GM12874 (cell line): ENCODE results near the gene NACA2.

Source experiments
- TF ChIP-seq, protein P1 (sequence below): IDR thresholded peaks from 2 replicates; pipeline ENCODE4 v1.5.1; 2011; ENCODE audit warnings: low read depth, mild to moderate bottlenecking, control low read depth, low read length, moderate library complexity; ENCODE audit not compliant: insufficient read depth

NACA2 gene

DNA sequence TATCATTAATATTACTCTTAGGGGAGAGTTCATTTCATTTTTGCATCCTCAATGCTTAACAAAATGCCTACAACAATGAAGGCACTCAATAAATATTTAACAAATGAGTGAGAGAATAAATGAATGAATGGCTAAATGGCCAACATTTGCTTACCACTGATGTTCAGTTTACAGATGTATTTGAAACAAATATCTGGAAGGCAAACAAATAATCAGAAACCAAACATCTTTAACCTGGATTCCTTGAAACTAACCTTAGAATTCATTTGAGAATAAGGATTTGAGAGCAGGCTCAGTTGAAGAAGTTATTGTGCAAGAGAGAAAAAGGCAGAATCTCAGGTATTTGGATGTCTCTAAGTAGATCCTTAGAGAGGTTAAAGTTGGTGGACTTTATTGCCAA lies 8.4 kb downstream of the NACA2 start:
- TF ChIP-seq, protein P1, sequence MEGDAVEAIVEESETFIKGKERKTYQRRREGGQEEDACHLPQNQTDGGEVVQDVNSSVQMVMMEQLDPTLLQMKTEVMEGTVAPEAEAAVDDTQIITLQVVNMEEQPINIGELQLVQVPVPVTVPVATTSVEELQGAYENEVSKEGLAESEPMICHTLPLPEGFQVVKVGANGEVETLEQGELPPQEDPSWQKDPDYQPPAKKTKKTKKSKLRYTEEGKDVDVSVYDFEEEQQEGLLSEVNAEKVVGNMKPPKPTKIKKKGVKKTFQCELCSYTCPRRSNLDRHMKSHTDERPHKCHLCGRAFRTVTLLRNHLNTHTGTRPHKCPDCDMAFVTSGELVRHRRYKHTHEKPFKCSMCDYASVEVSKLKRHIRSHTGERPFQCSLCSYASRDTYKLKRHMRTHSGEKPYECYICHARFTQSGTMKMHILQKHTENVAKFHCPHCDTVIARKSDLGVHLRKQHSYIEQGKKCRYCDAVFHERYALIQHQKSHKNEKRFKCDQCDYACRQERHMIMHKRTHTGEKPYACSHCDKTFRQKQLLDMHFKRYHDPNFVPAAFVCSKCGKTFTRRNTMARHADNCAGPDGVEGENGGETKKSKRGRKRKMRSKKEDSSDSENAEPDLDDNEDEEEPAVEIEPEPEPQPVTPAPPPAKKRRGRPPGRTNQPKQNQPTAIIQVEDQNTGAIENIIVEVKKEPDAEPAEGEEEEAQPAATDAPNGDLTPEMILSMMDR, result no peak

DNA sequence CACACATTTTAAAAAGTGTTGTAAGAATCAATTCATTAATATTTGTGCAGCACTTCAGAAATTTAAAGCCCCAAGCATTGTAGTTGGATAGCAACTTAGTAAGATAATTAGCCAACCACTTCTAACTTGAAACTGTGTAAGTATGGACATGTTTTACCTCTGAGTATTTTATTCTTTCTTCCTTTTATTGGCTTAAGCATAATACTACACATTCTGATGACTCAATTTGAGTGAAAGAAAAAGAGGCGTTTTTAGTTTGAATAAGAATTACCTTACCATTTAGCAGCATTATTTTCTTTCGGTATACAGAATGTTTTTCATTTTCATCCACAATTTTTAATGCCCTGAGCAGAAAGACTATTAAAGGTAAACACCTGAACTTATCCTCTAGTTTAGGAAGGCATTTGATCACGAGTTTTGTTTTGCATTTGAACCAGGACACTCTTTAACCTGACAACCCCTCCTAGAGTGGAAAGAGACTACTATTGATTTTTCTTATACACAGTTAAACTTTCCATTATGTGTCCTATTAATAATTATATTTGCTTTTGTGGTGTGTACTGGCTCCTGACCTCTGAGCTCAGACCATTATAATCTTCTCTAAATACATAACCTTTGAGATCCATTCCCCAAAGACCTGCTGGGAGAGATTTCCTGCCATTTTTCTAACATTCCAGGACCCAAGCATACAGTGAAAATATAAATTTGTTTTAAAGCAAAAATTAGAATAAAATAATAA lies 9.2 kb downstream of the NACA2 start:
- TF ChIP-seq, protein P1, result no peak

DNA sequence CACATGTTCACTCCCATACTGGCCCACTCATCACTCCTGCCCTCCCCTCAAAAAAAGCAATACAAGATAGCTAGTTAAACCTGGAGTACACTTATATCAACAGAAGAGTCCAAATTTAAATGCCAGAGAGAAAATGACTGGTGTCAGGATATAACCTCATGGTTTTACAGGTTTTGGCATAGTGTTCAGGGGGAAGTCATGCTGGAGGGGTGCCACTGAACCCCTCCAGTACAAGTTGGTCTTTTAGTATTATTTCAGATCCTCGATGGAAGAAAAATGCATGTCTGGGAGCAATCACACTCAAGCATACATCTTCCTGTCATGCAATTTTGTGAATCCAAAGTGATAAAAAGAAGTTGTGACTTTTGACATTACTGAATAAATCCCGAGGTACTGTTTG lies 10.5 kb downstream of the NACA2 start:
- TF ChIP-seq, protein P1, result no peak

DNA sequence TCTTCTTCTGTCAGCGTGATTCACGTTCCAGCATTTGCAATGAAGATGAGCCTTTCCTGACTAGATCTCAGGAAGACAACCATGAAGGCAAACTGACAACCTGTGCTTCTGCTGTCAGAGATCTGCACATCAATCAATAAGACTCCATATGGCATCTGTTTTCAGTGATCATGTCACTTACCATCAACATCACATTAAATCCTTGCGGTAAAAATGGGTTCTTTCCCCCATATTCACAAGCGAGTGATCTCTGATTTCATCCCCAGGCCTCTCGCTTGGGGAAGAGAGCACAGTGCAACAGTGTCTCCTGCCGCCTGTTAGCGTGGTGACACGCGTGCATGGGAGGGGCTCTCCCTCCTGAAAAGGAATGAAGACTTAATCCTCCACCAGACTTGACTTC lies 11.1 kb downstream of the NACA2 start:
- TF ChIP-seq, protein P1, result no peak

DNA sequence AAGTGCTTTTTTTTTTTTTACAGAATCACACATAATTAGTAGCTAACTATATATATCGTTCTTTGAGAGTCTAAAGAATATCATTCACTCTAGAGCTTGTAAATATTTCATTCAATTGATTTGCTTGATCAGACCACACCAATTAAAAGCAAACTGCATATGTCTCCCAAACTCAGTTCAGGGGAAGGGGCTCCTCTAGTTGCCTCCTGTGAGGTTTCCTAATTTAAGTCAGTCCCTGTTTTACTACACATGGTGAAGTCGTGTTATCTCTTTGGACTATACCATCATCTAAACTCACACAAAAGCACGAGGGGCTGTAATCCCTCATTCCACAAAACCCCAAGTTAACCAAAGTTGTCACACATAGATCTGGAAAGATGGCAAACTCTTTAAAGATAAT lies 11.7 kb downstream of the NACA2 start:
- TF ChIP-seq, protein P1, result no peak

DNA sequence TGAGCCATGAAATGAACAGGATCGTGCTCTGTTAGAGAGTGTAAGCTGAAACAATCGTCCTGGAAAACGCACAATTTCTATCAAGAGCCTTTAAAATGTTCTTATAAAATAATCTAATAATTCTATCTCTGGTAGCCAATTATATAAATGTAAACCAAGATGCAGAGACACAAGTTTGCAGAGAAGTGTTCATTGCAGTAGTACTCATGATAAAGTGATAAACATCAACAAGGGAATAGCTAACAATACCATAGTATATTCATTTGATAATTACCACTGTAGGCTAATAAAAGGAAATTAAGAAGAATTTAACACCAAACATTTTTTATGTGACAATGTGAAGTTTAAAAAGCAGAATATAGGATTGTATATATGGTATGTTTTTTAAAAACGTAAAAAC lies 12.4 kb downstream of the NACA2 start:
- TF ChIP-seq, protein P1, result no peak

DNA sequence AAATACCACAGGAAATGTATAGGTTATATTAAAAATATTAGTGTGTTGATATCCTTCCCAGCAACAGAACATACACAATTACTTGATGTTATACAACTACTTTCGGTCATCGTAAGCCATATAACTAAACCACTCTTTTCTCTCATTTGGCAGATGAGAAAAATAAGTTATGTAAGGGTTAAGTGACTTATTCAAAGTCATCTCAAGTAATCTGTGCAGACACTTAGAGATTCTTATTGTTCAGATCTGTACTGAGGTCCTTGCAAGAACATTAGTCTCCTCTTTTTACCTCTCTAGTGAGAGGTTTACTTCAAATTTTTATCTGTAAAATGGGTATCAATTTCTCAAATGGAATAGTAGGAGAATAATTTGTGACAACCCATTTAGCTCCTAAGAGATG lies 15.0 kb downstream of the NACA2 start:
- TF ChIP-seq, protein P1, result no peak
